Stimulated activated naive CD8-positive, alpha-beta T cell treated with anti-CD3 and anti-CD28 coated beads, Interleukin-15, amount 100 ng/mL, for 72 hours (primary cell): ENCODE results near the gene NRG3.
"Not testable (repeated sequence)": the region's sequence is repeated elsewhere in the genome, so short reads cannot be mapped to it uniquely, and the experiment has no call there.

Source experiments
- ATAC-seq: fragments of 150-1000 bp; cut with Tn5 transposase; 2 replicates; pipeline ENCODE4 v1.10.0; 2021; ENCODE audit warnings: mild to moderate bottlenecking, moderate library complexity
- DNase-seq, 2 donors: peaks; one replicate each; pipeline ENCODE4 v3.0.0; 2021 to 2022
- H3K27ac Mint-ChIP-seq, 2 donors: one replicate each; pipeline ENCODE4 v1.8.0; 2022; ENCODE audit warnings: mild to moderate bottlenecking in 2 of 2, mixed read lengths in 2 of 2, moderate library complexity in 2 of 2
- H3K27me3 Mint-ChIP-seq: one replicate; pipeline ENCODE4 v1.8.0; 2022; ENCODE audit warnings: mixed read lengths
- H3K4me1 Mint-ChIP-seq: one replicate; pipeline ENCODE4 v1.8.0; 2022; ENCODE audit warnings: mild to moderate bottlenecking, mixed read lengths
- H3K4me3 Mint-ChIP-seq, 2 donors: one replicate each; pipeline ENCODE4 v1.8.0; 2022; ENCODE audit warnings: mild to moderate bottlenecking in 2 of 2, mixed read lengths in 2 of 2, moderate library complexity in 1 of 2
- H3K9me3 Mint-ChIP-seq, 2 donors: one replicate each; pipeline ENCODE4 v1.8.0; 2022; ENCODE audit warnings: mixed read lengths in 2 of 2

Gene NRG3

DNA sequence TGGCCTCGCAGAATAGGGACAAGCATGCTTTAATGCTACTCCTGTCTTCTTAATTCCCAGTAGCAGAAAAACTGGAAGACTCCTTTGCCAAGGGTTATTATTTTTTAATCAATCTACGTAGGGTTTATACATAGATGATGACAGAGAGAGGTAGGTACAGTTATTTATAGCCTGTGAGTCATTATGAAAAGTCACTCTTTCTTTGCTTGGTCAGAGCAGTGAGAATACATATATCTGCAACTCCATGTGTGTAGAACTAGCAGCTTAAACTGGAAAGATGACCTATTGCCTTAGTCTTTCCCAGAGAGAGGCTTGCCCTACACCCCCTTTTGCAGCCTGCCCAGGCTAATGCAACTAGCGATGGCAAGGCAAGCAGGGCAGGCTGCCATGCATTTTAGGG is 1050.6 kb downstream of the NRG3 start:
- no peaks in the 10 kb centered on the region for H3K27me3 Mint-ChIP-seq
- no peak for DNase-seq
- no peak overlapping the region for H3K4me3 Mint-ChIP-seq
- peaks cover 0 to 18% of the 10 kb centered on the region in 2 donors for H3K9me3 Mint-ChIP-seq
- H3K27ac Mint-ChIP-seq, result no peak overlapping the region
- H3K4me1 Mint-ChIP-seq, result no peaks in the 10 kb centered on the region
- no peak for ATAC-seq

DNA sequence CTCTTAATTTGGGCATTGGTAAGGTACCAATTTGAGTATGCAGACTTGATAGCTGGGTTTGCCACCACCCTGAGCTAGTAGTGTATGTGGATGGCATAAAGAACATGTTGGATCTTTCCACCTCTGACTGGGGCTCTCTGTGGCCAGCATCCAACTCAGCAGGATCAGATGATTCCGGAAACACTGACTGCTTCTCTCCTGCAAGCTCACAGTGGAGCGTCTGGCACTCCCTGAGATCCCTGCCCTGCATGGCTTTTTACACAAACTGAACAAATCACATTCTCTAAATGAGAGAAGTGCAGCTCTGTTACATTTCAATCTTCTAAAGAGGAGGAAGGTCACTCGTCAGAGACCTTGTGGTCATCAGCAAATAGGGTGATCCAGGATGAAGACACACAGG is 1057.5 kb downstream of the NRG3 start:
- Mint-ChIP-seq H3K27ac (no peak overlapping the region), H3K4me1 (no peaks in the 10 kb centered on the region), H3K27me3 (no peaks in the 10 kb centered on the region), H3K9me3 (peaks cover 0 to 19% of the 10 kb centered on the region in 2 donors), H3K4me3 (no peak overlapping the region)
- DNase-seq (no peak), ATAC-seq (no peak)

- Mint-ChIP-seq H3K27ac (no peak overlapping the region), H3K9me3 (peaks cover 0 to 18% of the 10 kb centered on the region in 2 donors), H3K4me3 (no peak overlapping the region), H3K27me3 (no peaks in the 10 kb centered on the region), H3K4me1 (no peaks in the 10 kb centered on the region)
- ATAC-seq (no peak), DNase-seq (no peak)
Measured at GRCh38 chr10:82934429-82934828, 1059.4 kb downstream of the NRG3 start.

DNA sequence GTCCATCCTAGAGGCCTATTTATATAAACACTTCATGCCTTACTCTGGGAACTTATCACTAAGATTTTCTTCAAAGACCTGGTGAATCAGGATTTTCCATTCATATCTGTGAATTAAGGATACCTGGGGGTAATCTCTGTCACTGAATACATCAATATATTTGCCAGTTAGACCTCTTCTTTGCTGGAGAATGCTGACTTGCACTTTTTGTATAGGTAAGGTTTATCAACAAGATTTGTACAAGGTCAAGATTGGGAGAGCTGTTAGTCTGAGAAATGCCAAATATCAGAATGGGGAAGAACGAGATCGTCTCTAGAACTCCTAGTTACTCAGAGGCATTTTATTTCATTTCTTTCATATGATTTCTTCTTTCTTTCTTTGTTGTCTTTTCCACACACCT is 1060.0 kb downstream of the NRG3 start:
- DNase-seq, result no peak
- ATAC-seq, result no peak
- peaks cover 0 to 18% of the 10 kb centered on the region in 2 donors for H3K9me3 Mint-ChIP-seq
- no peaks in the 10 kb centered on the region for H3K4me1 Mint-ChIP-seq
- no peak overlapping the region for H3K4me3 Mint-ChIP-seq
- no peaks in the 10 kb centered on the region for H3K27me3 Mint-ChIP-seq
- no peak overlapping the region for H3K27ac Mint-ChIP-seq

GRCh38 chr10:82938331-82938730 is 1063.3 kb downstream of the NRG3 start:
- no peaks in the 10 kb centered on the region for H3K4me1 Mint-ChIP-seq
- ATAC-seq (no peak), DNase-seq (no peak)
- no peaks in the 10 kb centered on the region for H3K27me3 Mint-ChIP-seq
- no peak overlapping the region for H3K27ac Mint-ChIP-seq
- peaks cover 0 to 19% of the 10 kb centered on the region in 2 donors for H3K9me3 Mint-ChIP-seq
- H3K4me3 Mint-ChIP-seq, result no peak overlapping the region

GRCh38 chr10:82942286-82943099 is 1067.5 kb downstream of the NRG3 start:
- DNase-seq (no peak), ATAC-seq (no peak)
- H3K27ac Mint-ChIP-seq, result no peak overlapping the region
- no peaks in the 10 kb centered on the region for H3K4me1 Mint-ChIP-seq
- peaks cover 6 to 31% of the 10 kb centered on the region in 2 donors for H3K9me3 Mint-ChIP-seq
- H3K27me3 Mint-ChIP-seq, result no peaks in the 10 kb centered on the region
- no peak overlapping the region for H3K4me3 Mint-ChIP-seq

GRCh38 chr10:82943142-82943541 is 1068.1 kb downstream of the NRG3 start:
- ATAC-seq, result no peak

GRCh38 chr10:82949816-82950575 is 1075.0 kb downstream of the NRG3 start:
- H3K4me3 Mint-ChIP-seq, result no peak overlapping the region
- H3K9me3 Mint-ChIP-seq, result peaks cover 10 to 23% of the 10 kb centered on the region in 2 donors
- H3K27me3 Mint-ChIP-seq, result no peaks in the 10 kb centered on the region
- H3K27ac Mint-ChIP-seq, result no peak overlapping the region
- DNase-seq (no peak), ATAC-seq (no peak)
- no peaks in the 10 kb centered on the region for H3K4me1 Mint-ChIP-seq

More at GRCh38 chr10:82943142-82943541, 1068.1 kb downstream of the NRG3 start:
- DNase-seq, result no peak
- no peaks in the 10 kb centered on the region for H3K27me3 Mint-ChIP-seq
- no peak overlapping the region for H3K27ac Mint-ChIP-seq
- no peaks in the 10 kb centered on the region for H3K4me1 Mint-ChIP-seq
- H3K4me3 Mint-ChIP-seq, result no peak overlapping the region
- peaks cover 6 to 31% of the 10 kb centered on the region in 2 donors for H3K9me3 Mint-ChIP-seq

DNA sequence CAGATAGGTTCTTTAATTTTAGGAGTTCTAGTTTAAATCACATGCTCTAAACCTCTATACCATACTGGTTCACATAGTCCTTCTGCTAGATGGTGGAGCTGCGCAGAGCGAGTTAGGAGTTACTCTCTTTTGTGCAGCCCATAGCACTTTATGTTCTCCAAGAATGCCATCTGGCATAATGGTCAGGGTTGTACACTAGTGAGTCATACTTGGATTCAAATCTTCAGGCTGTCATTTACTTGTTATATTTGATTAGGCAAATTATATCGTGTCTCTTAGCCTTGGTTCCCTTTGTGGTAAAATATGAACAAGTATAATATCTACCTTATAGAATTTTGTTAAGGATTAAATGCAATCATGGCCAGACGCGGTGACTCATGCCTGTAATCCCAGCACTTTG is 1078.3 kb downstream of the NRG3 start:
- DNase-seq (no peak), ATAC-seq (no peak)
- Mint-ChIP-seq H3K9me3 (peaks cover 5 to 20% of the 10 kb centered on the region in 2 donors), H3K27me3 (no peaks in the 10 kb centered on the region), H3K27ac (no peak overlapping the region), H3K4me1 (no peaks in the 10 kb centered on the region), H3K4me3 (no peak overlapping the region)

DNA sequence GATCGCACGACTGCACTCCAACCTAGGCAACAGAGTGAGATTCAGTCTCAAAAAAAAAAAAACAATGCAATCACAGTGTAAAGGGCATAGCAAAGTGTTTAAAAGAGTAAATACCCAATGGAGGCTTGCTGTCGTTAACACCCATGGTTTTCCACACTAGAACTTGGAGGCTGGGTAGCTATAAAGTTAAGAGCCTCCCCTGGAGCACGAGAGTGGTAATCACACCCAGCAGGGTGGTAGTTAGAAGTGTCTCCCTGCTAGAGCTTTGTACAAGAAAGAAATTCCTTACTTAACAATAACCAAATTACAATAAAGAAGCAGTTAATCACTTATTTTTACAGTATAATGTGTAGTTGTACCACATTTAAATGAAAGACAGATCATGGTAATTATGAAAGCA is 1078.9 kb downstream of the NRG3 start:
- Mint-ChIP-seq H3K27ac (no peak overlapping the region), H3K27me3 (no peaks in the 10 kb centered on the region), H3K4me1 (no peaks in the 10 kb centered on the region), H3K9me3 (peaks cover 5 to 20% of the 10 kb centered on the region in 2 donors), H3K4me3 (no peak overlapping the region)
- DNase-seq, result no peak
- no peak for ATAC-seq

GRCh38 chr10:82960421-82961060 is 1085.5 kb downstream of the NRG3 start:
- DNase-seq, H3K4me3 Mint-ChIP-seq, H3K27me3 Mint-ChIP-seq, ATAC-seq, H3K9me3 Mint-ChIP-seq, H3K4me1 Mint-ChIP-seq: not testable (repeated sequence)
- H3K27ac Mint-ChIP-seq, result peak overlapping the region in 1 of 2 donors; percentile 33

DNA sequence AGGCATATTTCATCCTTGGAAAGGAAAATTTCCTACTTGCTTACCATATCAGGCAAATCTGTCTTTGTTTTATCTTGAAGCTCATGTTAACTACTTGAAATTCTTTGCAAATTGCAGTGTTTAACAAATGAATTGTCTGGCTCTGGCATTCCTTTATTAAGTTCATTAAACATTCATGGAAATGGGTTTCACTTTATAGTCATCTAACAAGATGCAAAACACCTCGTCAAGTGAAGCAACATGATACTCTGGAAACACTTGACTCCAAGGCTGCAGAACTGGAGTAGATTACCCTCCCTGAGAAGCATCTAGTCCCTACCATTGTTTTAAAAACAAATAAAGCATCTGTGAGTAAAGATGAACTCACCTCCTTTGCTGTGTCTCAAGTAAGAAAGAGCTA is 1086.9 kb downstream of the NRG3 start:
- Mint-ChIP-seq H3K27me3 (no peaks in the 10 kb centered on the region), H3K4me3 (no peak overlapping the region), H3K27ac (no peak overlapping the region), H3K4me1 (no peaks in the 10 kb centered on the region), H3K9me3 (no peaks in the 10 kb centered on the region)
- DNase-seq (no peak), ATAC-seq (no peak)

- H3K27me3 Mint-ChIP-seq, result no peaks in the 10 kb centered on the region
- no peaks in the 10 kb centered on the region for H3K4me1 Mint-ChIP-seq
- no peaks in the 10 kb centered on the region for H3K9me3 Mint-ChIP-seq
- H3K4me3 Mint-ChIP-seq, result no peak overlapping the region
- DNase-seq, result no peak
- no peak for ATAC-seq
- no peak overlapping the region for H3K27ac Mint-ChIP-seq
Measured at GRCh38 chr10:82966130-82966529, 1091.1 kb downstream of the NRG3 start.

DNA sequence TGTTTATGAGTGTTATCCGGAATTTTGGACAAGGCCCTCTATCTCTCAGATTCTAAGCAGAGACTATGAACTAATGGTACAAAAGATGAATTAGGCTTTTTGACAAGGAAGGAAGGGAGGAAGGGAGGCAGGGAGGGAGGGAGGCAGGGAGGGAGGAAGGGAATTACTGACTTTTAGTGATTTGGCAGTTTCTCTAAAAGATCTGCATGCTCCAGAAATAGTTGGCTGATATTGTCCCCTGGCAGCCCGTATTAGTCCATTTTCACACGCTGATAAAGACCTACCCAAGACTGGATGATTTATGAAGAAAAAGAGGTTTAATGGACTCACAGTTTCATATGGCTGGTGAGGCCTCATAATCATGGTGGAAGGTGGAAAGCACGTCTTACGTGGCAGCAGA is 1093.5 kb downstream of the NRG3 start:
- no peaks in the 10 kb centered on the region for H3K27me3 Mint-ChIP-seq
- no peak overlapping the region for H3K4me3 Mint-ChIP-seq
- H3K4me1 Mint-ChIP-seq, result no peaks in the 10 kb centered on the region
- no peak for DNase-seq
- H3K9me3 Mint-ChIP-seq, result peaks cover 0 to 8% of the 10 kb centered on the region in 2 donors
- no peak overlapping the region for H3K27ac Mint-ChIP-seq
- no peak for ATAC-seq

DNA sequence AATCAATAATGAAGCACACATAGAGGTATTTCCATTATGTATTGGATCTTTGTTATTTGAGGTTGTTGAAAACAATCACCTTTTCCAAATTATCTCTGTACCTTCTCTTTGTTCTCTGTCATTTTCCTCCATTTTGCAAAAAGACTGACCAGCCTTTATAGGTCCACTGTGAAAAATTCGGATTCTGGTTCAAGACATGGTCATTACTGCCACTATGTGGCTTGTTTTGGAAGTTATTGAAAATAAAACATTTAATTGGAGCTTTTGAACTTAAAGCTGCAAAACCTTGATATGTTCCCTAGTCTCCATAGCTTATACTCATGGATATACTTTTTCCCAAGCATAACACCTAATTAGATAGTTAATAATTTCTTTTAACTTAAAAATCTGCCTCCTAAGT is 1094.4 kb downstream of the NRG3 start:
- H3K27me3 Mint-ChIP-seq, result no peaks in the 10 kb centered on the region
- no peak for ATAC-seq
- H3K4me3 Mint-ChIP-seq, result no peak overlapping the region
- DNase-seq, result no peak
- H3K9me3 Mint-ChIP-seq, result peaks cover 0 to 8% of the 10 kb centered on the region in 2 donors
- H3K4me1 Mint-ChIP-seq, result no peaks in the 10 kb centered on the region
- H3K27ac Mint-ChIP-seq, result no peak overlapping the region

DNA sequence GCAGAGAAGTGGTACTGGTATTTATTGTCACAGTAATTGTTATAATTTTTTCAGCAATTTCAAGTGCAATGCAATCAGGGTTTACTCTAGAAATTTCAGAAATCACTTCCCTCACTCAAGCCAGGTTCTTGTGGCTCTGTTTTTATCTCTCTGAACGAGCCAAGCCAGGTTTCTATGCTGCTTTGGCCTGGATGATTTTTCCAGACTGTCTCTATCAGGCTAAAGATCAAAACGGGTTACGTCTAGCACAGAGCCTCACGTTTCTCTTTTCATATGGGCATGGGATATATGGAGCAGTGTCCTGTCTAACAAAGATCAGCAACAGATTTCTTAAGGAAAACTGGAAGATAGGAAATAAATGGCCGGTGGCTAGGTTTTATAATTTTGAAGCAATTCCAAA is 1105.3 kb downstream of the NRG3 start:
- Mint-ChIP-seq H3K4me3 (no peak overlapping the region), H3K9me3 (peaks cover 0 to 1% of the 10 kb centered on the region in 2 donors), H3K27me3 (no peaks in the 10 kb centered on the region), H3K27ac (no peak overlapping the region), H3K4me1 (no peaks in the 10 kb centered on the region)
- DNase-seq (no peak), ATAC-seq (no peak)
